AG09309 (cell line): ENCODE results near the gene CARHSP1.

Experiments
- DNase-seq: peaks from one replicate; pipeline ENCODE4 v3.0.0-alpha.2; 2010; ENCODE audit warnings: low read depth
- H3K4me3 ChIP-seq: 2 replicates; pipeline ENCODE4 v1.5.1; 2011; ENCODE audit warnings: mild to moderate bottlenecking, low read depth, low read length, moderate library complexity; ENCODE audit not compliant: control insufficient read depth
- CTCF ChIP-seq: IDR thresholded peaks from 2 replicates; pipeline ENCODE4 v1.5.1; 2011; ENCODE audit warnings: mild to moderate bottlenecking, low read depth, low read length, inconsistent platforms; ENCODE audit not compliant: insufficient read depth, control insufficient read depth; ENCODE audit errors: missing control alignments

The CARHSP1 gene

GRCh38 chr16:8852534-8852933 is 16.3 kb downstream of the CARHSP1 start:
- H3K4me3 ChIP-seq, result no peak overlapping the region
- no peak for TF ChIP-seq CTCF
- DNase-seq, result no peak

- no peak for DNase-seq
- TF ChIP-seq CTCF, result no peak
- no peak overlapping the region for H3K4me3 ChIP-seq
These were observed 16.9 kb downstream of the CARHSP1 start for GRCh38 chr16:8851761-8852403.

GRCh38 chr16:8850279-8850885 is 18.4 kb downstream of the CARHSP1 start:
- TF ChIP-seq CTCF, result no peak
- no peak overlapping the region for H3K4me3 ChIP-seq
- DNase-seq, result no peak

GRCh38 chr16:8849411-8850011 is 19.3 kb downstream of the CARHSP1 start:
- no peak for TF ChIP-seq CTCF
- no peak for DNase-seq
- no peak overlapping the region for H3K4me3 ChIP-seq

GRCh38 chr16:8848939-8849391 is 19.8 kb downstream of the CARHSP1 start:
- no peak for DNase-seq
- TF ChIP-seq CTCF, result no peak
- H3K4me3 ChIP-seq, result no peak overlapping the region

- no peak for TF ChIP-seq CTCF
- no peak for DNase-seq
- H3K4me3 ChIP-seq, result no peak overlapping the region
These were observed 20.4 kb downstream of the CARHSP1 start for GRCh38 chr16:8848231-8848938.
